ENCODE measurements around the gene SLC44A1.

DNA sequence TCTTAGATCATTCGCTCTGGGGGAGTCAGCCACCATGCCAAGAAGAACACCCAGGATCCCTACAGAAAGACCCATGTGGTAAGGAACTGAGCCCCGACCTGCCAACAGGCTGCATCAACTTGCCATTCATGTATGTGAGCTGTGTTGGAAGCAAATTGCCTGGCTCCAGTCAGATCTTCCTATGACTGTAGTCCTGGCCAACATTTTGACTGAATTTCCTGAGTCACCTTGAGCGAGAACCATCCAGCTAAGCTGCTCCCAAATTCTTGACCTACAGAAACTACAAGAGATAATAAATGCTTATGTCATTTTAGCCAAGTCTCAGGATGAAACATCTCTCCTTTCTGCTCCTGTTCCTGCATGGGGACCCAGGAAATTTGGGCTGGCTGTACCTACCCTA, 40.0 kb upstream of the SLC44A1 start:
- TF ChIP-seq, protein P1, sequence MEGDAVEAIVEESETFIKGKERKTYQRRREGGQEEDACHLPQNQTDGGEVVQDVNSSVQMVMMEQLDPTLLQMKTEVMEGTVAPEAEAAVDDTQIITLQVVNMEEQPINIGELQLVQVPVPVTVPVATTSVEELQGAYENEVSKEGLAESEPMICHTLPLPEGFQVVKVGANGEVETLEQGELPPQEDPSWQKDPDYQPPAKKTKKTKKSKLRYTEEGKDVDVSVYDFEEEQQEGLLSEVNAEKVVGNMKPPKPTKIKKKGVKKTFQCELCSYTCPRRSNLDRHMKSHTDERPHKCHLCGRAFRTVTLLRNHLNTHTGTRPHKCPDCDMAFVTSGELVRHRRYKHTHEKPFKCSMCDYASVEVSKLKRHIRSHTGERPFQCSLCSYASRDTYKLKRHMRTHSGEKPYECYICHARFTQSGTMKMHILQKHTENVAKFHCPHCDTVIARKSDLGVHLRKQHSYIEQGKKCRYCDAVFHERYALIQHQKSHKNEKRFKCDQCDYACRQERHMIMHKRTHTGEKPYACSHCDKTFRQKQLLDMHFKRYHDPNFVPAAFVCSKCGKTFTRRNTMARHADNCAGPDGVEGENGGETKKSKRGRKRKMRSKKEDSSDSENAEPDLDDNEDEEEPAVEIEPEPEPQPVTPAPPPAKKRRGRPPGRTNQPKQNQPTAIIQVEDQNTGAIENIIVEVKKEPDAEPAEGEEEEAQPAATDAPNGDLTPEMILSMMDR (conservative IDR thresholded peaks at IDR 0.05; ENCODE audit: low read length) = no peak
- TF ChIP-seq EZH2phosphoT487 (IDR thresholded peaks at IDR 0.05; ENCODE audit: borderline replicate concordance, low read depth, low read length) = no peak

All from OCI-LY7 (cell line).